PFSK-1 (cell line): ENCODE data around the gene LEFTY1.

Experiments
- FOXP2 ChIP-seq: optimal IDR thresholded peaks from 2 replicates; pipeline ENCODE3; 2011; ENCODE audit warnings: borderline replicate concordance, control low read depth, inconsistent platforms; ENCODE audit not compliant: insufficient read depth; ENCODE audit errors: extremely low read length, extremely low read depth
- POLR2AphosphoS5 ChIP-seq: IDR thresholded peaks from 2 replicates; pipeline ENCODE4 v1.6.1; 2012; ENCODE audit warnings: low read depth, mild to moderate bottlenecking, control low read depth, low read length, moderate library complexity
- SIN3A ChIP-seq: IDR thresholded peaks from 2 replicates; pipeline ENCODE4 v1.6.1; 2012; ENCODE audit warnings: mild to moderate bottlenecking, low read length, moderate library complexity, borderline replicate concordance; ENCODE audit not compliant: insufficient read depth
- TAF1 ChIP-seq: IDR thresholded peaks from 2 replicates; pipeline ENCODE4 v1.6.1; 2012; ENCODE audit warnings: low read length, control low read depth, borderline replicate concordance; ENCODE audit not compliant: insufficient read depth
- TF ChIP-seq, protein P1 (sequence below), 2 experiments: IDR thresholded peaks; 2 replicates each; pipeline versions ENCODE4 v1.6.1 to v1.8.0; 2011 to 2012; ENCODE audit warnings: low read depth in 2 of 2, low read length in 2 of 2, control low read depth in 1 of 2, inconsistent platforms in 1 of 2, mild to moderate bottlenecking in 1 of 2, moderate library complexity in 1 of 2; ENCODE audit not compliant: insufficient read depth in 1 of 2

The LEFTY1 gene

DNA sequence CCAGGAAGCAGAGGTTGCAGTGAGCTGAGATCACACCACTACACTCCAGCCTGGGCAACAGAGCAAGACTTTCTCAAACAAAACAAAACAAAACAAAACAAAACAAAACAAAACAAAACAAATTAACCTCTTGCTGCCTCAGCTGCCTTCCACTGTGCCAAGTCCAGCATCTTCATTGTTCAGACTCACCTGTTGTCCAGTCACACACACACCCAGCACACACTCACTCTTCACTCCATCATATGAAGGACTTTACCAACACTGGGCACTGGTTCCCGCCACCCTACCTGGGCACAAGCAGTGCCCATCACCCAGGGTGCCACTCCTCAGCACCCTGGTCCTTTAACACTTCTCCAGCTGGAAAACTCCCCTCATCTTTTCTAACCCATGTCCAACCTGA lies 20.5 kb upstream of the LEFTY1 start:
- TF ChIP-seq, protein P1, sequence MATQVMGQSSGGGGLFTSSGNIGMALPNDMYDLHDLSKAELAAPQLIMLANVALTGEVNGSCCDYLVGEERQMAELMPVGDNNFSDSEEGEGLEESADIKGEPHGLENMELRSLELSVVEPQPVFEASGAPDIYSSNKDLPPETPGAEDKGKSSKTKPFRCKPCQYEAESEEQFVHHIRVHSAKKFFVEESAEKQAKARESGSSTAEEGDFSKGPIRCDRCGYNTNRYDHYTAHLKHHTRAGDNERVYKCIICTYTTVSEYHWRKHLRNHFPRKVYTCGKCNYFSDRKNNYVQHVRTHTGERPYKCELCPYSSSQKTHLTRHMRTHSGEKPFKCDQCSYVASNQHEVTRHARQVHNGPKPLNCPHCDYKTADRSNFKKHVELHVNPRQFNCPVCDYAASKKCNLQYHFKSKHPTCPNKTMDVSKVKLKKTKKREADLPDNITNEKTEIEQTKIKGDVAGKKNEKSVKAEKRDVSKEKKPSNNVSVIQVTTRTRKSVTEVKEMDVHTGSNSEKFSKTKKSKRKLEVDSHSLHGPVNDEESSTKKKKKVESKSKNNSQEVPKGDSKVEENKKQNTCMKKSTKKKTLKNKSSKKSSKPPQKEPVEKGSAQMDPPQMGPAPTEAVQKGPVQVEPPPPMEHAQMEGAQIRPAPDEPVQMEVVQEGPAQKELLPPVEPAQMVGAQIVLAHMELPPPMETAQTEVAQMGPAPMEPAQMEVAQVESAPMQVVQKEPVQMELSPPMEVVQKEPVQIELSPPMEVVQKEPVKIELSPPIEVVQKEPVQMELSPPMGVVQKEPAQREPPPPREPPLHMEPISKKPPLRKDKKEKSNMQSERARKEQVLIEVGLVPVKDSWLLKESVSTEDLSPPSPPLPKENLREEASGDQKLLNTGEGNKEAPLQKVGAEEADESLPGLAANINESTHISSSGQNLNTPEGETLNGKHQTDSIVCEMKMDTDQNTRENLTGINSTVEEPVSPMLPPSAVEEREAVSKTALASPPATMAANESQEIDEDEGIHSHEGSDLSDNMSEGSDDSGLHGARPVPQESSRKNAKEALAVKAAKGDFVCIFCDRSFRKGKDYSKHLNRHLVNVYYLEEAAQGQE (IDR thresholded peaks at IDR 0.05; ENCODE audit: insufficient read depth in 1 of 2, low read depth in 2 of 2, low read length in 2 of 2), result no peak
- no peak for TF ChIP-seq SIN3A
- no peak for TF ChIP-seq FOXP2
- TF ChIP-seq TAF1, result no peak
- no peak for TF ChIP-seq POLR2AphosphoS5

DNA sequence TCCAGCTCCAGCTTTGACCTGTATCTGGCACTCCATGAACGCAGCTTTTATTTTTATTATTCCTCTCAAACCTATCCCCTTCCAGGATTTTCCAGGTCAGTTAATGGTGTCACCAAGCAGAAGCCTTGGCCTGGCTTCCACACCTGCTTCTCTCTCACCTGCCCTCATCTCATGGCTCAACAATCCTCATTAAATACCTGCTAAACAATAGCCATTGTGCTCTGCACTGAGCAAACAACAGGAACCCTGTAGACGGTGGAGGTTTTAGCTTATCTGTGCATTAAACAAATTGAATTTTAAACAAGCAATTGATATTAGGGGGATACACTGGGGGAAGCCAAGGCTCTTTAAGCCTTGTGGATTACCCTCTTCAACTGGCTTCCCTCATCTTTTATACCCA lies 19.8 kb upstream of the LEFTY1 start:
- TF ChIP-seq POLR2AphosphoS5, result no peak
- TF ChIP-seq SIN3A, result no peak
- no peak for TF ChIP-seq TAF1
- no peak for TF ChIP-seq FOXP2
- TF ChIP-seq, protein P1 (IDR thresholded peaks at IDR 0.05; ENCODE audit: insufficient read depth in 1 of 2, low read depth in 2 of 2, low read length in 2 of 2), result no peak

DNA sequence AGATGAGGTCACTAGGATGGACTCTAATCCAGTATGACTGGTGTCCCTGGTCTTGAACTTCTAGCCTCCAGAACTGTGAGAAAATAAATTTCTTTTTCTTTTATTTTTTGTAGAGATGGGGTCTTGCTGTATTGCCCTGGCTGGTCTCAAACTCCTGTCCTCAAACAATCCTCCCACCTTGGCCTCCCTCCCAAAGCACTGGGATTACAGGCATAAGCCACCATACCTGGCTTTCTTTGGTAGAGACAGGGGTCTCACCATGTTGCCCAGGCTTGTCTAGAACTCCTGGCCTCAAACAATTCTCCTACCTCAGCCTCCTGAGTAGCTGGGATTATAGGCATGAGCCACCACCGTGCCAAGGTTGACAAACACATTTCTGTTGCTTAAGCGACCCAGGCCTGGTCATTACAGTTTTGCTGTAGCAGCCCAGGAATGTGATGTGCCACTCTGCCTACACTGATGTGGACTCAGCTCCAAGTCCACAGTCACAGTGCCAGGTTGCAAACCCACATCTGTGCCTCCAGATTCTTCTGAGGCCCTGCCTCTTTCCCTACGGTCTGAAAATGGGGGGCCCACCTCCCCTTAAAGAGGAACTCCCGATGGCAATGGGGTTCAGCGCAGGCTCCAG lies 19.2 kb upstream of the LEFTY1 start:
- TF ChIP-seq, protein P1 (IDR thresholded peaks at IDR 0.05; ENCODE audit: insufficient read depth in 1 of 2, low read depth in 2 of 2, low read length in 2 of 2), result no peak
- TF ChIP-seq TAF1, result no peak
- TF ChIP-seq POLR2AphosphoS5, result no peak
- no peak for TF ChIP-seq FOXP2
- no peak for TF ChIP-seq SIN3A

DNA sequence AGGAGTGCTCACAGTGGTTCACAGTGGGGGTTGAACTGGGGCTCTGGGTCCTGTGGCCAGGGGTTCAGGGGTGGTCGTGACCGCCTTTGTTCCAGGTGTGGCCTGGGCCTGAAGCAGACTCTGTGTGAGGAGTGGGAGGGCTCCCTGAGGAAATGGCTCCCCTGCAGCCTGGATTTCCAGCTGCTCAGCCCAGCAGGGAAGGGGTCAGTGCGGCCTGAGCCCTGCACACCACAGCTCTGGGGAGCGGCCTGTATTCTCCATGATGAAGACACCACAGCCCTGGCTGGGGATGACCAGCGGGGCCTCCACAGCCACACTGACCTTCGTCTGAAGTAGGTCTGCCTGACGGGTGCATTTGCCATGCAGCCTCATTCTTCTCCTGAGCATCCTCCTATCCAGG lies 18.4 kb upstream of the LEFTY1 start:
- no peak for TF ChIP-seq FOXP2
- TF ChIP-seq TAF1, result no peak
- no peak for TF ChIP-seq SIN3A
- no peak for TF ChIP-seq POLR2AphosphoS5
- TF ChIP-seq, protein P1 (IDR thresholded peaks at IDR 0.05; ENCODE audit: insufficient read depth in 1 of 2, low read depth in 2 of 2, low read length in 2 of 2), result no peak

DNA sequence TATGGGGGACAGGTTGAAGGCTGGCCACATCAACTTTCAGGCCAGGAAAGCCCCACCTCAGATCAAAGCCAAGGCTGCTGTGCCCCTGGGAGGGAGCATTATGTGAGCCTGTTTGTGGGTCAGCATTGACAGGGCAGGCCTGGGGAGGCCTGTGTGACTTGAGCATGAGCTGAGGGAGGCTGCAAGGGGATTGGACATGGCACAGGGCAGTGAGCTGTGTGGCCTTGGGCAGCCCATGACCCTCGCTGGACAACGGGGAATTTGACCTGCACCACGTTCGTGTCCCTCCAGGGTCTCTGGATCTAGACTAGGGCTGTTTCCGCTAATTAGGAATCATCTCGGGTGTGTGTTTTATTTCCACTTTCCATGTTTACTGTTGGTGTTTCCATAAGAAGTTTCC lies 17.5 kb upstream of the LEFTY1 start:
- TF ChIP-seq SIN3A, result no peak
- TF ChIP-seq TAF1, result no peak
